NT2/D1 (cell line): Measurements from ENCODE around the gene MAML3.

Experiments used
- DNase-seq: peaks from one replicate; pipeline ENCODE4 v3.0.0-alpha.2; 2011; ENCODE audit warnings: low read depth, low spot score
- H3K27me3 ChIP-seq: 2 replicates; pipeline ENCODE4 v1.6.0; 2011; ENCODE audit warnings: mild to moderate bottlenecking; ENCODE audit not compliant: insufficient read length, insufficient read depth
- H3K36me3 ChIP-seq: 2 replicates; pipeline ENCODE4 v1.6.1; 2011; ENCODE audit warnings: mild to moderate bottlenecking, low read length, mixed read lengths; ENCODE audit not compliant: insufficient read depth, insufficient read length
- H3K4me1 ChIP-seq: 2 replicates; pipeline ENCODE4 v1.5.1; 2011; ENCODE audit not compliant: insufficient read depth, insufficient read length
- H3K4me3 ChIP-seq: 2 replicates; pipeline ENCODE4 v1.5.1; 2011; ENCODE audit warnings: low read depth; ENCODE audit not compliant: insufficient read length
- H3K9ac ChIP-seq: 2 replicates; pipeline ENCODE4 v1.6.0; 2011; ENCODE audit warnings: low read depth; ENCODE audit not compliant: insufficient read length
- H3K9me3 ChIP-seq: 2 replicates; pipeline ENCODE4 v1.5.1; 2011; ENCODE audit warnings: mild to moderate bottlenecking, low read length; ENCODE audit not compliant: insufficient read depth
- SUZ12 ChIP-seq: IDR thresholded peaks from 2 replicates; pipeline ENCODE4 v1.6.1; 2011; ENCODE audit not compliant: insufficient read length, insufficient read depth; ENCODE audit errors: extremely low read depth
- YY1 ChIP-seq: IDR thresholded peaks from 2 replicates; pipeline ENCODE4 v1.6.1; 2011; ENCODE audit not compliant: insufficient read length, insufficient read depth
- ZNF274 ChIP-seq: IDR thresholded peaks from 2 replicates; pipeline ENCODE4 v1.6.1; 2011; ENCODE audit warnings: mild to moderate bottlenecking, low read depth, low read length

The MAML3 gene

GRCh38 chr4:139781066-139781465 is 372.9 kb downstream of the MAML3 start:
- H3K9ac ChIP-seq, result no peak overlapping the region
- TF ChIP-seq ZNF274 (no peak), SUZ12 (no peak), YY1 (no peak)
- no peak overlapping the region for H3K4me3 ChIP-seq
- peaks cover 5% of the 10 kb centered on the region for H3K4me1 ChIP-seq
- H3K27me3 ChIP-seq, result no peaks in the 10 kb centered on the region
- H3K9me3 ChIP-seq, result no peaks in the 10 kb centered on the region
- H3K36me3 ChIP-seq, result no peaks in the 10 kb centered on the region
- no peak for DNase-seq

GRCh38 chr4:139779691-139780090 is 374.3 kb downstream of the MAML3 start:
- H3K9ac ChIP-seq, result no peak overlapping the region
- H3K27me3 ChIP-seq, result no peaks in the 10 kb centered on the region
- DNase-seq, result no peak
- H3K4me1 ChIP-seq, result peaks cover 5% of the 10 kb centered on the region
- no peak overlapping the region for H3K4me3 ChIP-seq
- no peaks in the 10 kb centered on the region for H3K9me3 ChIP-seq
- no peaks in the 10 kb centered on the region for H3K36me3 ChIP-seq
- TF ChIP-seq ZNF274 (no peak), YY1 (no peak), SUZ12 (no peak)

GRCh38 chr4:139777757-139778156 is 376.2 kb downstream of the MAML3 start:
- no peaks in the 10 kb centered on the region for H3K9me3 ChIP-seq
- H3K27me3 ChIP-seq, result no peaks in the 10 kb centered on the region
- H3K4me1 ChIP-seq, result no peaks in the 10 kb centered on the region
- DNase-seq, result no peak
- H3K9ac ChIP-seq, result no peak overlapping the region
- no peak overlapping the region for H3K4me3 ChIP-seq
- no peak for TF ChIP-seq YY1
- TF ChIP-seq SUZ12, result no peak
- TF ChIP-seq ZNF274, result no peak
- no peaks in the 10 kb centered on the region for H3K36me3 ChIP-seq

DNA sequence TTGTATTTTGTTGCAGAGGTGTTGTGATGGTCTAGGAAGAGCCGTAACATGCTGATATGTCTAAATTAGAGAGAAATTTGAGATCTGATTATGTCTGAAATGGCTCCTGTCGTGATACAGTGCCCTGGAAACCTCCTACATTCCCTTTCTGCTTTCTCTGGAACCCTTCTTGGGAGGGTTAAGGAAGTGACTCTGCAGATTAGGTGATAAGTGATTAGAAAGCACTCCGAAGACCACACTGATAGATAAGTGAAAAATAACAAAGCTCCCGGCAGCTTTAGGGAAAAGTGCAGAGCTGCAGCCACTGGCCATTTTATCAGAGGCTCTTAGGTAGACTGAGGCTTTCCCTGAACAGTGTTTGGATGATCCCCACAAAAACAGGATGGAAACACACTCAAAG is 377.7 kb downstream of the MAML3 start:
- Histone ChIP-seq H3K27me3 (no peaks in the 10 kb centered on the region), H3K36me3 (no peaks in the 10 kb centered on the region), H3K9ac (no peak overlapping the region), H3K4me3 (no peak overlapping the region), H3K9me3 (no peaks in the 10 kb centered on the region), H3K4me1 (no peaks in the 10 kb centered on the region)
- TF ChIP-seq YY1, result no peak
- no peak for TF ChIP-seq ZNF274
- TF ChIP-seq SUZ12, result no peak
- DNase-seq, result no peak

- TF ChIP-seq YY1 (no peak), ZNF274 (no peak), SUZ12 (no peak)
- Histone ChIP-seq H3K9ac (no peak overlapping the region), H3K4me3 (no peak overlapping the region), H3K27me3 (no peaks in the 10 kb centered on the region), H3K4me1 (no peaks in the 10 kb centered on the region), H3K9me3 (no peaks in the 10 kb centered on the region), H3K36me3 (no peaks in the 10 kb centered on the region)
- DNase-seq, result no peak
Observed at GRCh38 chr4:139774759-139775487, 379.1 kb downstream of the MAML3 start.

DNA sequence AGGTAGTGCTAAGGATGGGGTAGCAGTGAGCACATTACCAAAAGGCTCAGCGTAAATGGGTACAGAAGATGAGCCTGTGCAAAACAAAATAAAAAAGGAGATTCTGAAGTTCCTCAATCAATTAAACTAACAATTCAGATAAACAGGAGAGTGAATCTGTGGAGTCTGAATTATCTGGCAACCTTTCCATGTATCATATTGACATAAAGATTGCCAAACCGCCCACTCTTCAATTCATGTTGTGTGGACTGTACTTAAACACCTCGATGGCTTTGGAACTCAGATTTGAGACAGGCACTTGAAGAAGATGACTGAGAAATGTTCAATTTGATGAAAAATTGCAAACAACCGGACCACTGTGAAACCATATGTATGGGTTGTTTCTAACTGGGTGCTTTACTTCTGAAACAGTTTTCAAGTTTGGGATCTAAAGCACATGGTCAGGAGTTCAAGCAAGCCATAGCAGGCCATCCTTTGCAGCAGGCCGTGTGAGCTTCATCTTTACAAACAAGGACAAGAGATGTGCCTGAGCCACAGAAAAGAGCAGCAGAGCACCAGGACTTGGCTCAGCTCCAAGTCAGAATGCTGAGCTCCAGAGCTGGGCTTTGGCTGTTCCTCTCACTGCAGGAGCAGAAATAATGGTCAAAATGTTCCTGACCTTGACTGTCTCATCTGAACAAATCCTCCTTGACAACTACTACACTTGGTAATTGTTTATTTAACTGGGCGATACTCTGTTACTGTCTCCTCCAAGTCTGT is 380.2 kb downstream of the MAML3 start:
- H3K4me3 ChIP-seq, result no peak overlapping the region
- no peaks in the 10 kb centered on the region for H3K27me3 ChIP-seq
- no peak for DNase-seq
- no peak for TF ChIP-seq SUZ12
- TF ChIP-seq ZNF274, result no peak
- no peak for TF ChIP-seq YY1
- H3K9me3 ChIP-seq, result no peaks in the 10 kb centered on the region
- no peaks in the 10 kb centered on the region for H3K36me3 ChIP-seq
- no peaks in the 10 kb centered on the region for H3K4me1 ChIP-seq
- no peak overlapping the region for H3K9ac ChIP-seq

DNA sequence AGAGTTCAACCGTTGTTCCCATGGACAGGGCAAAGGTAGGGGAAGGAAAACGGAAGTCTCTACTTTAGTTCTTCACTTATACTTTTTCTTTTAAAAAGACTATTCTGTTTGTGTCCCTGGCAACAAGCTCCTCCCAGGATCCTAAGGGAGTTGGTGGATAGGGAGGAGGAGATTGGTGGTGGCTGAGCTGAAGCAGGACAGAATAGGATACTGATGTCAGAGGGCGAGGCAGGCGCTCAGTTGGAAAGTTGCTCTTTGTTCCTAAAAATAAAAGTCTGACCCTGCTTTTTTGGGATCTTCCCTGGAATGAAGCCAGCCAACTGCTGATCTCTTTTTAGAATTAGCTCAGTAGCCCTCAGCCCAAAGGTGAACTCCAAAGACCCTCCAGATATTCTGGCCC is 383.6 kb downstream of the MAML3 start:
- no peaks in the 10 kb centered on the region for H3K36me3 ChIP-seq
- H3K9me3 ChIP-seq, result no peaks in the 10 kb centered on the region
- no peaks in the 10 kb centered on the region for H3K4me1 ChIP-seq
- H3K4me3 ChIP-seq, result no peak overlapping the region
- H3K9ac ChIP-seq, result no peak overlapping the region
- no peak for DNase-seq
- no peaks in the 10 kb centered on the region for H3K27me3 ChIP-seq
- TF ChIP-seq SUZ12 (no peak), YY1 (no peak), ZNF274 (no peak)
